Measurements from ENCODE around the gene FARP2.

The FARP2 gene

DNA sequence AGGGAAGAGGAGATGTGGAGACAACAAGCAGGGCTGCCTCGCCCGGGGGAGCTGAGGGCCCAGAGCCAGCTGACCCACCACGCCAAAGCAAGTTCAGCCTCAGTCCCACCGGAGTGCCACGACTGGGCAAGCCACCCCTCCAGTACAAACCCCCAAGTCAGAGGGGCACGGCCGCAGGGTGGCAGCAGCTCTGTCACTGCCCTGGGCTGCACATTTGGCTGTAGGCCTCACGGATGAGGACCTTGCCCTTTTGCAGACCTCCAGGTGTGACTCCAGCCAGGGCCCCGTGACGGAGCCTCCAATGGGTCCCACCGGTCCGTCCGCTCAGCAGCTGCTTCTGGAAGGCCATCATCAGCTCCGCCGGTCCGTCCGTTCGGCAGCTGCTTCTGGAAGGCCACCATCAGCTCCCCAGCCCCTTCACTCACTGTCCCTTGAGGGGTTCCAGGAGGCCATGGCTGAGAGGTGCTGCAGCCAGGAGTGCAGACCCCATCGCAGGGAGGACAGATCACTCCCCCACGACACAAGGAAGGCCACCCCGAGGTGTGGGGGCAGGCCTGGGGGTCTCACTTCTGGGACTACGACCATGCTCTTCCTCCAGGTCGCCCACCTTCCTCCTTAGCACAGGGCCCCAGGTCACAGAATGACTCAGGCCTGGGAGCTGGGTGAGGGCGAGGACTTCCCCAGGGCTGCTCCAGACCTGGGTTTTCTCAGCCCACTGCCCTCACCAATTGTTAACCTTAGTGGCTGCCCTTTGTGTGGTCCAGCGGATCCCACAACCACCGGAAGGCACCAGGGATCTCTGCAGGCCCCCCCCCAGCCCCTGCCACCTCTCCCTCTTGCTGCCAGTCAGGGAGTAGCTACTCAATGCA is 176.9 kb downstream of the FARP2 start:
- no peak for DNase-seq (ENCODE audit: low read depth)

DNA sequence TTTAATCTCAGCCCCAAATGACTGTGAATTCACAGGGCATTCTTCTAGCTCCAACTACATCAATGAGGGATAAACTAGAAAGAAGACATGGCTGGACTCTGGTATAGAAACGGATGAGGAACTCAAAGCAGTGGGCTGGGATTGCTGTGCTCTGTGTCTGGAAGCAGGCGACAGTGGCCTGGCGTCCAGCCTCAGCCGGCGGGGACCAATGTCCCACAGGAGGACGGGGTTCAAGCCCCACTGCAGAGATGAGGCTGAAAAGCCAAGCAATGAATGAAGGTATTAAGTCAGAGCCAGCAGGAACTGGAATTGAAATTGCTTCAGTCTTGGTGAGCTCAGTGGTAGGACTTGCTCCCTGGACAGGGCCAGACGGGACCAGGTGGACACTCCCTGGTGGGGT is 178.2 kb downstream of the FARP2 start:
- no peak for DNase-seq (ENCODE audit: low read depth)

DNA sequence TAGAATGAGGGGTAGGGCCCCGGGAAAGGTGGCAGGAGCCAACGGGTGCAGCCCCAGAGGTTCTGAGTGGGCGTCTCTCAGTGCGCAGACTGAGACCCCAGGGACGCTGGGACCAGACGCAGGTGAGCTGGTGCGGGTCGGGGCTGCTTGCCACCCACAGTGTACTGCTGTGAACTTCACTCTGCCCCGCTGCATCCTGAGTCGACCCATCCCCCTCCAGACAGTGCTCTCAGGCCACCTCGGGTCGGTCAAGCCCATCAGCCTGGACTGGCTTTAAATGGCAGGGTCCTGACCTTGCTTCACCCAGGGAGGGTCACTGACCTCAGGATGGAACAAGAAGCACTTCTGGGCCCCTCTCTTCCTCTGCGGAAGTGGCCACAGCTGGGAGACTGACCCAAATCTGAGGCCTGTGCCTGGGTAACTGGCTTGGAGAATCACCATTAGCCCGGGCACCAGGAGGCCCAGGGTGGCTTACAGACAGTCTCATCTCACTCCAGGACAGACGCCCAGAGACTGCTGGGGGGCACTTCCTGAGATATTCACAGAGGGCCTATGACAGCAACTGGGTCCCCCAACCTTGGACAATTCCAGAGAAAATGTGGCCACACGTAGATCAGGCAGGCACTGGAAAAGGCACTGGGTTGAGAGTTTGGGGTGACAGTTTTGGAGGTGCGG is 178.8 kb downstream of the FARP2 start:
- no peak for DNase-seq (ENCODE audit: low read depth)

DNA sequence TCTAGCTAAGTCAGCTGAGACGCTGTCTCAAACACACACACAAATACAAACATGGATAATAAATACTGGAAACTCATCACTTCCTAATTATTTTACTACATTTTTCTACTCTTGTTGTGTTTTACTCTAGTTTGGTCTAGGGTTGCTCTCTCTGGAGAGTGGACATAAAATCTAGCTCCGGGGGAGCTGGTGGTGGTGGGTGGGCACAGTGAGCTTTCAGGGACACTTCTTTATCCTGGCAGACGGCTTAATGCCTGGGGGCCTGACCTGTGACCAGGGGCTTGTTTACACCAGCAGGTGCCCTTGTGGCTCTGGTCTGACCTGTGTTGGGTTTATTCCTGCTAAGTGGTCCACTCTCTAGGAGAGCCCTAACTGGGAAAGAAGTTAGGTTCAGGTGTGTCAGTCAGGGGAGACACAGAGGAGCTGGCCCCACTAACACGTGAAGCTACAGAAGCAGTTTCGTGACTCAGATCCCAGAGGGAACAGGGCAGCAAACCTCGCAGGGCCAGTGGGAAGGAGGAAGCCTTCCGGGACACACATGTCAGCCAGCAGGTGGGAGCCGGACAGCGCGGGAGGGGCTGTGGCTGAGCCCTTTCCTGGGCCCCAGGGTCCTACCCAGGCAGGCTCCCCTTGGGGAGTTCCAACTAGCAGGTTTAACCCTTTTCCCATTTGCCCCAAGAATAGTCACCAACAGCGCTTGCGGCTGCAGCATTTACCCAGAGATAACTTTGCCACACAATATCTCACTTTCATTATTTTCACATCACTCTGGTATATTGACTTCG is 180.0 kb downstream of the FARP2 start:
- no peak for DNase-seq (ENCODE audit: low read depth)

DNA sequence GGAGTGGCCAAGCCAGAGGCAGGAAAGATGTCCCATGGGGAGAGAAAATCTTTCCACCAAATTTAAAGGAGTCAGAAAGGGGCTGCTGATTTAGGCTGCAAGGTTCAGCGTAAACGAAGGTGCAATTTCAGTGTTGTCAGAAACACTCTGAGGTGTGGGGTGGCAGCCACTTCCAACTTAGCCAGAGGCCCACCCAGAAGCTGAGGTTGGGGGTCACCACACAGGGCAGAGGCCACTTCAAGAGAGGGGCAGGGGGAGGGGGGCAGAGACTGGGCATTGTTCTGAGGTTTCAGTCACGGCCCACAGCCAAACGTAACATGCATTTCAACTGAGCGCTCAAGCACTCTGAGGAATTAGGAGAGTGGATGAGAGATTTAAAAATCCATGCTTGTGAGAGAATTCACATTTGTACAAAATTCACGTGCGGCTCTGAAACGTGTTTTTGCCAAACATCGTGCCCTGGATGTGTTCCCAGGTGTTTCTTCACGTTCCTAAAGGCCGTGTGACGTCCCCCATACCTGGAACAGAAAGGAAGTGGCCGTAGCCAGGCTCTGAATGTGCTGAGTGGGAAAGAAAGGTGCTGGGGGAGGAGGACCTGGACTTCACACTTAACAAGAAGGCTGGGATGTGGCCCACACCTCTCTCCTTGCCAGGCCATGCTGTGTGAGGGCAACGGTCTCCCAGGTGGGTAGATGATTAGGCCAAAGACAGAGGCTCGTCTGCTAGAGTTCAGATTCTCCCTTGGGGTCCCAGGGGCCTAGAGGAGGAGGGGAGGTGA is 182.9 kb downstream of the FARP2 start:
- DNase-seq (ENCODE audit: low read depth), result no peak

DNA sequence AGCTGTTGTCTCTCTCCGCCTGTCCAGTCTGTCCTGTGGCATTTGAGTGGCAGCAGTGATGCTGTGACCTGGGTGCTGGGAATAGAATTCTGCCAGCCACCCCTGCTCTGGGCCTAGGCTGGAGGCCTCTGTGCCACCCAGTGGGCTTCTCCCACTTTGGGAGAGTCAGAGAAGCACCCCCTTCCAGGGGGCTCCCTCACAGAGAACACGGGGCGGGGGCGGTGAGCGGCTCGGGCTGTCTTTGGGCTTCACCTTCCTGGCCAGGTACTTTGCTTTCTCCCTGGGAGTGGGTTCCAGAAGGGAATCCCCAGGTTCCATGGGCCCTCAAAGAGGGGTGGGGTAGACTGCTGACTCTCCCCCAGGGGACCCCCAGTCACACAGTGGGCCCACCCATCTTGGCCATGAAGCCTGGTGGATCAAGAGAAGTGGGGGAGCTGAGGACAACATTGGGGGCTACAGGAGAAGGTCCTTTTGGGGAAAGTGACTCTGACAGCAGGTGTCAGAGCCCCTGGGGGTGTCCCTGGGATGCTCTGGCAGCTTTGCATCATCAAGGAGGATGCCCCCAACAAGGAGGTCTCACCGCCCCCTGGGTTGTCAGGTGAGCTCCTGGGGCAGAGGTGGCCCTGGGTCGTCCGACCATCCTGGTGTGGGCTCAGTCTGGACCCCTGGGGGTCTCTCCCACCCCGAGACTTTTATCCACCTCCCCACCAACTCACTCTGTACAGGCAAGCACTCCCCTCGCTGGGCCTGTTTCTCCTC is 183.7 kb downstream of the FARP2 start:
- DNase-seq (ENCODE audit: low read depth), result no peak

DNA sequence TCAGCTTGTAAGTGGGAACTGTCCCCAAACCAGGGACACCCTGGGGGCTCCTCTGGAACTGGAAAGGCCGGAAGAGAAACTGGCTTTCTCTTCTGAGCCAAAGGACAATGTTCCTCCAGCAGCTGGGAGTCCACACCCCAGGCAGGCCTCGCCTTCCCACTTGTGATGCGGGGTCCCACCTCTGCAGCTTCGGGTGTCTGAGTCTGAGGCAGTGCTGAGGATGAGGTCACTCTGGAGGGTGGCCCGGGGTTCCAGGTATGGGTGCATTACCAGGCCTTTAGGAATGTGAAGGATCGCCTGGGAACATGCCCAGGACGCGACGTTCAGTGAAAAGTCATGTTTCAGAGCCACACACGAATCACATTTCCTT is 184.3 kb downstream of the FARP2 start:
- no peak for DNase-seq (ENCODE audit: low read depth)

DNA sequence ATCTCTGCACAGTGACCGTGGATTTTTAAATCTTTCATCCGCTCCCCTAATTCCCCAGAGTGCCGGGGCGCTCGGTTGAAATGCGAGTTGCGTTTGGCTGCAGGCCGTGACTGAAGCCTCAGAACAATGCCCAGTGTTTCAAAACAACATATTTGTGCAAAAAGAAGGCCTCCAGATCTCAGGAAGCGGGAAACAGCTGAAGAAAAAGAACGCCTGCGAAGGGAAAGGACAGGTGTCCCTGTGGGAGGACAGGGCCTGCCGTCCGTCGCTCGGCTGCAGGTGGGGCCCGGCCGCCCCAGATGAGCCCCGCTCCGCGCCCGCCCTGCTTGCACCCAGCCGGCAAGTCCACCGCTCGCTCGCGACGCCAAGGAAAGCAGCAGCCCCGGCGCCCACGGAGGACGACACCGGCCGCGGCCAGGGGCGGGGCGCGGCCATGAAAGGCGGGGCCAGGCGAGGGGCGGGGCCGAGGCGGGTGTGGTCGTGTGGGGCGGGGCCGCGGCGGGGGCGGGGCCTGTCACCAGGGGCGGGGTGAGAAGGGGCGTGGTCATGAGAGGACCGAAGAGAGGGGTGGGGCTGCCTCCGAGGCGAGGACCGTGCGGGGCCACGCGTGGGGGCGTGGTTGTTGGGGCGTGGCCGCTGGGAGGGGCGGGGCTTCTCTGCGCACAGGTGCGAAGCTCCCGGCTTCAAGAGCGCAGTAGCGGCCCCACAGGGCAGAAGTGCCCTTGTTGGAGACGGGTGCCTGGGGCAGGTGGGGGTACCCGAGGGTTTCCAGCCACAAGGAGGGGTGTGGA is 184.9 kb downstream of the FARP2 start:
- DNase-seq (ENCODE audit: low read depth), result peak; percentile 61

DNA sequence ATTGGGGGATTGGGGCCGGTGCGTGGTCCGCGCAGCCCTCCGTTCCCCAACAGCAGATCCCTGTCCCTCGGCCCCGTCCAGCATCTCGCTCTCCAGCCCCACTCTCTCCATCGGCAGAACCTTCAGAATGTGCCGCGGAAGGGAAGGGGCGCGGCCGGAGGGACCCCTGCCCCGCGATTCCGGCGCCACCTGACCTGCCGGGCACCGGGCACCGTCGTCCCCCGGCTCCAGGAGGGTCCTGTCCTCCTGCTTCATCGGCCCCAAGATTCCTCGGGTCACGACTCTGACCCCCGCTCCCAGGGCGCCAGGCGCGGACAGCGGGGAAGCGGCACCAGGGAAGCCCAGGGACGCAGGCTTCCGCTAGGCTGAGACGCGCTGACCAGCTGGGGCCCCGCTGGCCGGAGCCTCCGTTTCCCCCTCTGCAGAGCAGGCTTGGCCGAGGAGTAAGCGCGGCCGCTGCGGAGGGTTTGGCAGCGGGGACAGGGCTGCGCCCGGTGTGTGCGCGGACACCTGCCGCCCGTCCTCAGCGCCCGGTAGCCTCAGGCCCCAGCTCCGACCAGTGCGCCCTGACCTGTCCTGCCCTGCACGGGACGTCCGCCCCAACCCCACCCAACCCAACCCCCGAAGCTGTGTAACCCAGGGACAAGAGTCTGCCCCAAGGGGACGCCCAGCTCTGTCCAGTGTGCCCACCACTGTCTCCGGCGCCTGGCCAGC is 185.6 kb downstream of the FARP2 start:
- DNase-seq (ENCODE audit: low read depth), result no peak

DNA sequence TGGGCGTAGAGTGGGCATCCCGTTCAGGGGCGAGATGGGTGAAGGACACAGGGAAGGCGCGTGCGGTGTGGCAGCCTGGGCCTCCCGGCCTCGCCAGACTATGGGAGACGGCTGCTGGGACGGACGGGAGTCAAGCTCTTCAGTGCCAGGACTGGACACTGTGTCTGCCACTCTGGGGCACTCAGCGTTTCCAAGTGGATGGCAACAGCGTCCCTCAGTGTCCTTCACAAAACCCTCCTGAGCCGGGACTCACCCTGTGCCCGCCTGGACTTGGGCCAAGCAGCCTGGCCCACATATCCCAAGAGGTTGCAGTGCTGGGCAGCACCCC is 186.2 kb downstream of the FARP2 start:
- DNase-seq (ENCODE audit: low read depth), result no peak

Measured in CMK (cell line).